Neural crest cell (in vitro differentiated cells): Measurements from ENCODE around the gene ALLC. TPM values are rescaled to one million over a fixed set of nuclear protein-coding genes. Genes with fewer than 3 reads are reported as not detected.

Source experiments
- DNase-seq: peaks from one replicate; pipeline ENCODE4 v3.0.0; 2021; ENCODE audit warnings: low read depth, mixed read lengths, low spot score
- H3K27ac Mint-ChIP-seq: one replicate; pipeline ENCODE4 v1.8.0; 2021; ENCODE audit warnings: mild to moderate bottlenecking, mixed read lengths; ENCODE audit not compliant: unreplicated experiment
- H3K27me3 Mint-ChIP-seq: 2 replicates; pipeline ENCODE4 v1.8.0; 2021; ENCODE audit warnings: low read depth, mild to moderate bottlenecking, mixed read lengths
- H3K36me3 Mint-ChIP-seq: 2 replicates; pipeline ENCODE4 v1.8.0; 2021; ENCODE audit warnings: low read depth, mild to moderate bottlenecking, mixed read lengths
- H3K4me1 Mint-ChIP-seq: 2 replicates; pipeline ENCODE4 v1.8.0; 2021; ENCODE audit warnings: mixed read lengths
- H3K4me3 Mint-ChIP-seq: one replicate; pipeline ENCODE4 v1.8.0; 2021; ENCODE audit warnings: mild to moderate bottlenecking, mixed read lengths
- H3K9me3 Mint-ChIP-seq: 2 replicates; pipeline ENCODE4 v1.8.0; 2021; ENCODE audit warnings: mixed read lengths
- total RNA-seq: library from RNA; stranded (reverse); gene quantifications from 2 replicates; pipeline ENCODE4 v1.2.1, GENCODE V29; 2021
- TF ChIP-seq, protein P1 (sequence below): fragments of 200-600 bp; sonication (generic); conservative IDR thresholded peaks from 2 replicates; pipeline ENCODE4 v1.5.0; 2021; ENCODE audit warnings: antibody characterized with exemption, mild to moderate bottlenecking

The ALLC gene
- total RNA-seq, 1 donor from 2014 or later: not detected

DNA sequence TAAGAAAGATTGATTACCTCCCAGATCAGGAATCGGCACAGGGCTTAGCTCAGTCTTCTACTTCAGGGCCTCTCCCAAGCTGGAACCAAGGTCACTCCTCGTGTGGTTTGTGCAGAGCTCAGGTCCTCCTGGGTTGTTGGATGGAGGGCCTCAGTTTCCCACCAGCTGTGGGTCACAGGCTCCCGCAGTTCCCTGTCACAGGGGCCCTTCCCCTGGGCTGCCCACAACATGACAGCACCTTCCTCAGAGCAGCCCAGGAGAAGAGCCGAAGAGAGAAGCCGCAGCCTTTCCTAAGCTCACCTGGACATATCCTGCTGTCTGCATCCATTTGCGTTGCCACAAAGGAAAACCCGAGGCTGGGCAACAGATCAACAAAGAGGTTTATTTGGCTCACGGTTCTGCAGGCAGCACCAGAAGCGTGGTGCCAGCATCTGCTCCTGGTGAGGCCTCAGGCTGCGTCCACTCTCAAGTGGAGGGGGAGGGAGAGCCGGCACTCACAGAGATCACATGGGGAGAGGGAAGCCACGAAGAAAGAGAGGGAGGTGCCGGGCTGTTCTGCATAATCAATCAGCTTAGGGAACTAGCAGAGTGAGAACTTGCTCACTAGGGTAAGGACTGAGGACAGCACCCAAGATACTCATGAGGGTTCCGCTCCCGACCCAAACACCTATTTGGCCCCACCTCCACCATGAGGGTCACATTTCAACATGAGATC is 13.0 kb upstream of the ALLC start:
- Mint-ChIP-seq H3K9me3 (no peaks in the 10 kb centered on the region), H3K27me3 (no peaks in the 10 kb centered on the region), H3K36me3 (no peaks in the 10 kb centered on the region), H3K4me3 (no peak overlapping the region), H3K27ac (no peak overlapping the region), H3K4me1 (no peaks in the 10 kb centered on the region)
- TF ChIP-seq, protein P1, sequence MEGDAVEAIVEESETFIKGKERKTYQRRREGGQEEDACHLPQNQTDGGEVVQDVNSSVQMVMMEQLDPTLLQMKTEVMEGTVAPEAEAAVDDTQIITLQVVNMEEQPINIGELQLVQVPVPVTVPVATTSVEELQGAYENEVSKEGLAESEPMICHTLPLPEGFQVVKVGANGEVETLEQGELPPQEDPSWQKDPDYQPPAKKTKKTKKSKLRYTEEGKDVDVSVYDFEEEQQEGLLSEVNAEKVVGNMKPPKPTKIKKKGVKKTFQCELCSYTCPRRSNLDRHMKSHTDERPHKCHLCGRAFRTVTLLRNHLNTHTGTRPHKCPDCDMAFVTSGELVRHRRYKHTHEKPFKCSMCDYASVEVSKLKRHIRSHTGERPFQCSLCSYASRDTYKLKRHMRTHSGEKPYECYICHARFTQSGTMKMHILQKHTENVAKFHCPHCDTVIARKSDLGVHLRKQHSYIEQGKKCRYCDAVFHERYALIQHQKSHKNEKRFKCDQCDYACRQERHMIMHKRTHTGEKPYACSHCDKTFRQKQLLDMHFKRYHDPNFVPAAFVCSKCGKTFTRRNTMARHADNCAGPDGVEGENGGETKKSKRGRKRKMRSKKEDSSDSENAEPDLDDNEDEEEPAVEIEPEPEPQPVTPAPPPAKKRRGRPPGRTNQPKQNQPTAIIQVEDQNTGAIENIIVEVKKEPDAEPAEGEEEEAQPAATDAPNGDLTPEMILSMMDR: no peak
- no peak for DNase-seq

DNA sequence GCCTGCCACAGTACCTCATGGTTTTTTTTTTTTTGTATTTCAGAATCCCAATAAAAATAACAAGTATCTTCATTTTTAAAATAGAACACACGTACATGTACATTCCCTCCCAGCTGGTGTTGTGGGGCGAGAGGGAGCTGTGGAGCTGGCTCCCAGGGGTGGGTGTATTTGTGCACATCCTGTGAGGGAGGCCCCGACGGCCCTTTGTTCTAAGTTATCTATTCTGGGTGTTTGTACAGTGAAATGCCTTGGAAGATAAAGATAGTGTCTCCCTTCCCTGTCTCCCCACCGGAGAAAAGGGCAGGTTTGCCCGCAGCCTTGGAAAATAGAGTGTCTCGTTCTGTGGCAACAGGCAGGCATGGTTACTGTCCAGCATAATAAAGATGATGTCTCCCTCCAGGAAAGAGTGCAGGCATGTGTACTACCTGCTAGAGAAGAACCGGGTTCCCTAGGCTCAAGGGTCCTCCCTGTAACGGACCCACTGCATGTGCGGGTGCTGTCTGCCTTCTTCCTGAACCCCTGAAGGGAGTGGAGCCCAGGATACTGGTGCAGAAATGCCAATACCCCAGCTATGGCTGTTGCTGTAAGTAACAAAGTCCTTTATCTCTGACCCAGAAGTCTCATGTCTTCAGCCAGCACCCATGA is 12.1 kb upstream of the ALLC start:
- no peak for DNase-seq
- no peak overlapping the region for H3K4me3 Mint-ChIP-seq
- H3K9me3 Mint-ChIP-seq: no peaks in the 10 kb centered on the region
- no peaks in the 10 kb centered on the region for H3K36me3 Mint-ChIP-seq
- TF ChIP-seq, protein P1: no peak
- peaks cover under 1% of the 10 kb centered on the region for H3K27me3 Mint-ChIP-seq
- H3K4me1 Mint-ChIP-seq: peaks cover 3% of the 10 kb centered on the region
- no peak overlapping the region for H3K27ac Mint-ChIP-seq

DNA sequence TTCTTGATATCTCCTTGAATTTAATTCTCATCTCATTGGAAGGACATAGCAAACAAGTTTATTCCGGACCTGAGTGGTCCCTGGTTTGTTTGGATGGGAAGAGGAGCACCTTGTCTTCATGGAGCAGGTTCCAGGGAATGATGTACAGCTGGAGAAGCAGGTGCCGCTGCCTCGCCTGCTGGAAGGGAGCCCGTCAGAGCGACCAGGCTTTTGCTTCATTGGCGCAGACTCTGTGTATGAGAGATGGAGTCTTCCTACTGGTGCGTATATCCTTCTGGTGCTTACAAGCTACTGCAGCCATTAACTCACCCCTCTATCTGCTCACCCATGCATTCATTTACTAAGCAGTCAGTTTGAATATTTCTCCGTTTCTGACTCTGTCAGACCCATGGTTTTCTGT is 11.6 kb upstream of the ALLC start:
- H3K4me1 Mint-ChIP-seq: peaks cover 8% of the 10 kb centered on the region
- H3K27me3 Mint-ChIP-seq: peaks cover 3% of the 10 kb centered on the region
- no peak for DNase-seq
- no peaks in the 10 kb centered on the region for H3K36me3 Mint-ChIP-seq
- TF ChIP-seq, protein P1: no peak
- H3K4me3 Mint-ChIP-seq: no peak overlapping the region
- H3K9me3 Mint-ChIP-seq: no peaks in the 10 kb centered on the region
- no peak overlapping the region for H3K27ac Mint-ChIP-seq

DNA sequence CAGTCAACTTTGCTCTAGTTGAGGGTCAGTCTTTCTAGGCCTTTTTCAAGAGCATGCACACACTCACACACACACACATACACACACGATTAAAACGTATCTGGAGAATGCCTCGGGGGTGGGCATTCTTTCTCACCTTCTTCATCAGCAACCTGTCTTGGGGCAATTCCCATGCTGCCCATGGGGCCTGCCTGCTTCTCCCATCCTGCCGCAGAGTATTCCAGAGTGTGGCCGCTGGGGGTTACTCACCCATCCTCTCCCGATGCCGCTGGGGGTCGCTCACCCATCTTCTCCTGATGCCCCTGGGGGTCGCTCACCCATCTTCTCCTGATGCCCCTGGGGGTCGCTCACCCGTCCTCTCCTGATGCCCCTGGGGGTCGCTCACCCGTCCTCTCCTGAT is 10.8 kb upstream of the ALLC start:
- Mint-ChIP-seq H3K27me3 (peaks cover 3% of the 10 kb centered on the region), H3K9me3 (no peaks in the 10 kb centered on the region), H3K4me3 (no peak overlapping the region), H3K4me1 (peaks cover 16% of the 10 kb centered on the region), H3K36me3 (no peaks in the 10 kb centered on the region), H3K27ac (no peak overlapping the region)
- DNase-seq: no peak
- TF ChIP-seq, protein P1: no peak

DNA sequence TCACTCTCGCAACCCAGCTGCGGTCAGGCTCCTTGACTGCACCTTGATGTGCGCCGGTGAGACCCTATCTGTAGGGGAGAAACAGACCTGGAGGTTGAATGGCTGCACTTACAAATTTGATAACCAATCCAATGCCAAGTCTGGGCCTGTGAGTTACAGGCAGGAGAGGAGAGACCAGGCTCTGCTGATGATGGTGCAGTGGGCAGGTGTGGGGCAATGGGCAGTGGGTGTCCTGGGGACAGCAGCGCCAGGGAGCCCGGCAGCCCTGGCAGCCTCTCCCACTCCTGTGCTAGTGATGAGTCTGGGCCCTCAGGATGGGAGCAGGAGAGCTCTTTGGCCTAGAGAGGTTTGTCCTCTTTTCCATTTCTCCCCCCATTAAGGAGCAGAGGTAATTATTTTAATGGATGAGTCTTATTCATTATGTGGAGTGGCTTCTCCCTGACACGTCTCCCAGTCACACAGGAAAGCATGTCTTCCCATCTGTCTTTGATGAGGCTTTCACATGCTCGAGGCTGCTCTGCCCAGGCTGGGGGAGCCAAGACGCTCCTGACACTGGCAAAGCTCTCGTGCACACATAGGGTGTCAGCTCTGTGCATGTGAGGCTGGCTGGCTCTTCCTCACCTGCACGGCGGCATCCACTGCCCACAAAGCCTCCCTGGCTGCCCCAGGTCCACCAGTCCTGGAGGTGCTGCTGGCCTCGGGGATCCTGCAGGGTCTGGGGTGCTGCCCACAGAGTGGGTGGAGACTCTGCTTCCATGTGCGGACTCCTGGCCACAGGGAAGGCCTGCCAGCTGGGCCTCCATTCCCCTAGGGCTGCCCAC is 10.0 kb upstream of the ALLC start:
- no peak overlapping the region for H3K4me3 Mint-ChIP-seq
- no peaks in the 10 kb centered on the region for H3K9me3 Mint-ChIP-seq
- H3K4me1 Mint-ChIP-seq: peaks cover 18% of the 10 kb centered on the region
- H3K27ac Mint-ChIP-seq: no peak overlapping the region
- H3K27me3 Mint-ChIP-seq: peaks cover 3% of the 10 kb centered on the region
- no peaks in the 10 kb centered on the region for H3K36me3 Mint-ChIP-seq
- no peak for DNase-seq
- TF ChIP-seq, protein P1: no peak
